ENCODE data around the gene FREM2.

The FREM2 gene

GRCh38 chr13:38862443-38862842 is 175.6 kb downstream of the FREM2 start:
- Histone ChIP-seq H2BK5ac (ENCODE audit: low read length) (no peak overlapping the region), H4K8ac (ENCODE audit: low read depth, low read length) (no peak overlapping the region), H2BK120ac (ENCODE audit: low read depth, low read length) (no peak overlapping the region), H3K36me3 (replicated peaks in 1 of 2; ENCODE audit: control insufficient read depth in 2 of 2, insufficient read depth in 2 of 2, low read length in 2 of 2) (peaks cover 0 to 4% of the 10 kb centered on the region in 2 donors), H3K4me3 (ENCODE audit: low read length in 2 of 2) (no peak overlapping the region), H2AK5ac (ENCODE audit: low read depth, low read length) (no peak overlapping the region), H3K27me3 (ENCODE audit: control insufficient read depth in 3 of 3, insufficient read depth in 3 of 3, low read depth in 1 of 3, low read length in 3 of 3) (no peaks in the 10 kb centered on the region), H3K18ac (ENCODE audit: low read length) (no peak overlapping the region), H3K23ac (ENCODE audit: low read depth, low read length, poor library complexity) (no peak overlapping the region), H3K27ac (replicated peaks; ENCODE audit: low read length) (no peak overlapping the region), H3K4me2 (ENCODE audit: insufficient read depth, low read length, poor library complexity, severe bottlenecking) (no peak overlapping the region), H3K4ac (ENCODE audit: low read length) (no peak overlapping the region), H2BK15ac (ENCODE audit: low read length) (no peak overlapping the region), H2AFZ (ENCODE audit: low read length) (no peak overlapping the region), H3K9ac (ENCODE audit: low read depth, low read length, poor library complexity) (no peak overlapping the region), H3K9me3 (replicated peaks in 1 of 2; ENCODE audit: control insufficient read depth in 2 of 2, insufficient read depth in 1 of 2, low read depth in 1 of 2, low read length in 2 of 2) (no peaks in the 10 kb centered on the region), H4K91ac (ENCODE audit: low read depth, low read length, poor library complexity) (no peak overlapping the region), H3K4me1 (ENCODE audit: control insufficient read depth in 2 of 2, insufficient read depth in 1 of 2, low read depth in 1 of 2, low read length in 2 of 2) (no peaks in the 10 kb centered on the region), H2BK12ac (ENCODE audit: low read length) (no peak overlapping the region), H3K79me1 (ENCODE audit: low read depth, low read length) (no peaks in the 10 kb centered on the region), H3K14ac (ENCODE audit: low read length) (no peak overlapping the region)
- no CpG with 5 or more reads among the region's 2 CpGs for WGBS, 2 donors (ENCODE audit: extremely low coverage in 2 of 2, insufficient read length in 2 of 2, insufficient replicate concordance in 1 of 2)
- DNase-seq (ENCODE audit: low spot score): no peak

- Histone ChIP-seq H3K4me1 (ENCODE audit: control insufficient read depth in 2 of 2, insufficient read depth in 1 of 2, low read depth in 1 of 2, low read length in 2 of 2) (no peaks in the 10 kb centered on the region), H3K4me2 (ENCODE audit: insufficient read depth, low read length, poor library complexity, severe bottlenecking) (no peak overlapping the region), H4K91ac (ENCODE audit: low read depth, low read length, poor library complexity) (no peak overlapping the region), H2BK12ac (ENCODE audit: low read length) (no peak overlapping the region), H3K27me3 (ENCODE audit: control insufficient read depth in 3 of 3, insufficient read depth in 3 of 3, low read depth in 1 of 3, low read length in 3 of 3) (no peaks in the 10 kb centered on the region), H3K14ac (ENCODE audit: low read length) (no peak overlapping the region), H3K23ac (ENCODE audit: low read depth, low read length, poor library complexity) (no peak overlapping the region), H3K27ac (replicated peaks; ENCODE audit: low read length) (no peak overlapping the region), H3K36me3 (replicated peaks in 1 of 2; ENCODE audit: control insufficient read depth in 2 of 2, insufficient read depth in 2 of 2, low read length in 2 of 2) (peaks cover 0 to 4% of the 10 kb centered on the region in 2 donors), H2AK5ac (ENCODE audit: low read depth, low read length) (no peak overlapping the region), H3K9ac (ENCODE audit: low read depth, low read length, poor library complexity) (no peak overlapping the region), H4K8ac (ENCODE audit: low read depth, low read length) (no peak overlapping the region), H2BK15ac (ENCODE audit: low read length) (no peak overlapping the region), H3K79me1 (ENCODE audit: low read depth, low read length) (no peaks in the 10 kb centered on the region), H3K18ac (ENCODE audit: low read length) (no peak overlapping the region), H2BK120ac (ENCODE audit: low read depth, low read length) (no peak overlapping the region), H2AFZ (ENCODE audit: low read length) (no peak overlapping the region), H3K4me3 (ENCODE audit: low read length in 2 of 2) (no peak overlapping the region), H3K4ac (ENCODE audit: low read length) (no peak overlapping the region), H3K9me3 (replicated peaks in 1 of 2; ENCODE audit: control insufficient read depth in 2 of 2, insufficient read depth in 1 of 2, low read depth in 1 of 2, low read length in 2 of 2) (no peaks in the 10 kb centered on the region), H2BK5ac (ENCODE audit: low read length) (no peak overlapping the region)
- WGBS, 2 donors (ENCODE audit: extremely low coverage in 2 of 2, insufficient read length in 2 of 2, insufficient replicate concordance in 1 of 2): no CpG with 5 or more reads among the region's 3 CpGs
- DNase-seq (ENCODE audit: low spot score): no peak
Observed at GRCh38 chr13:38863536-38863935, 176.7 kb downstream of the FREM2 start.

GRCh38 chr13:38866649-38867048 is 179.8 kb downstream of the FREM2 start:
- H3K18ac ChIP-seq (ENCODE audit: low read length): no peak overlapping the region
- H3K4ac ChIP-seq (ENCODE audit: low read length): no peak overlapping the region
- no peaks in the 10 kb centered on the region for H3K9me3 ChIP-seq (replicated peaks in 1 of 2; ENCODE audit: control insufficient read depth in 2 of 2, insufficient read depth in 1 of 2, low read depth in 1 of 2, low read length in 2 of 2)
- H2AFZ ChIP-seq (ENCODE audit: low read length): no peak overlapping the region
- no peak overlapping the region for H2BK15ac ChIP-seq (ENCODE audit: low read length)
- H3K27ac ChIP-seq (replicated peaks; ENCODE audit: low read length): no peak overlapping the region
- H2AK5ac ChIP-seq (ENCODE audit: low read depth, low read length): no peak overlapping the region
- no peaks in the 10 kb centered on the region for H3K4me1 ChIP-seq (ENCODE audit: control insufficient read depth in 2 of 2, insufficient read depth in 1 of 2, low read depth in 1 of 2, low read length in 2 of 2)
- H2BK12ac ChIP-seq (ENCODE audit: low read length): no peak overlapping the region
- H2BK120ac ChIP-seq (ENCODE audit: low read depth, low read length): no peak overlapping the region
- WGBS, 2 donors (ENCODE audit: extremely low coverage in 2 of 2, insufficient read length in 2 of 2, insufficient replicate concordance in 1 of 2): no CpG with 5 or more reads among the region's 1 CpG
- H4K91ac ChIP-seq (ENCODE audit: low read depth, low read length, poor library complexity): no peak overlapping the region
- H3K9ac ChIP-seq (ENCODE audit: low read depth, low read length, poor library complexity): no peak overlapping the region
- no peak overlapping the region for H3K4me2 ChIP-seq (ENCODE audit: insufficient read depth, low read length, poor library complexity, severe bottlenecking)
- H3K14ac ChIP-seq (ENCODE audit: low read length): no peak overlapping the region
- no peak overlapping the region for H2BK5ac ChIP-seq (ENCODE audit: low read length)
- no peaks in the 10 kb centered on the region for H3K27me3 ChIP-seq (ENCODE audit: control insufficient read depth in 3 of 3, insufficient read depth in 3 of 3, low read depth in 1 of 3, low read length in 3 of 3)
- no peak overlapping the region for H4K8ac ChIP-seq (ENCODE audit: low read depth, low read length)
- H3K79me1 ChIP-seq (ENCODE audit: low read depth, low read length): no peaks in the 10 kb centered on the region
- H3K23ac ChIP-seq (ENCODE audit: low read depth, low read length, poor library complexity): no peak overlapping the region
- no peak overlapping the region for H3K4me3 ChIP-seq (ENCODE audit: low read length in 2 of 2)
- no peaks in the 10 kb centered on the region for H3K36me3 ChIP-seq (replicated peaks in 1 of 2; ENCODE audit: control insufficient read depth in 2 of 2, insufficient read depth in 2 of 2, low read length in 2 of 2)
- no peak for DNase-seq (ENCODE audit: low spot score)

- Histone ChIP-seq H2BK12ac (ENCODE audit: low read length) (no peak overlapping the region), H2BK5ac (ENCODE audit: low read length) (no peak overlapping the region), H3K27me3 (ENCODE audit: control insufficient read depth in 3 of 3, insufficient read depth in 3 of 3, low read depth in 1 of 3, low read length in 3 of 3) (no peaks in the 10 kb centered on the region), H3K4me2 (ENCODE audit: insufficient read depth, low read length, poor library complexity, severe bottlenecking) (no peak overlapping the region), H3K79me1 (ENCODE audit: low read depth, low read length) (no peaks in the 10 kb centered on the region), H3K4ac (ENCODE audit: low read length) (no peak overlapping the region), H2AFZ (ENCODE audit: low read length) (no peak overlapping the region), H4K8ac (ENCODE audit: low read depth, low read length) (no peak overlapping the region), H3K36me3 (replicated peaks in 1 of 2; ENCODE audit: control insufficient read depth in 2 of 2, insufficient read depth in 2 of 2, low read length in 2 of 2) (no peaks in the 10 kb centered on the region), H3K9ac (ENCODE audit: low read depth, low read length, poor library complexity) (no peak overlapping the region), H2BK15ac (ENCODE audit: low read length) (no peak overlapping the region), H4K91ac (ENCODE audit: low read depth, low read length, poor library complexity) (no peak overlapping the region), H2AK5ac (ENCODE audit: low read depth, low read length) (no peak overlapping the region), H3K4me3 (ENCODE audit: low read length in 2 of 2) (no peak overlapping the region), H3K27ac (replicated peaks; ENCODE audit: low read length) (no peak overlapping the region), H3K4me1 (ENCODE audit: control insufficient read depth in 2 of 2, insufficient read depth in 1 of 2, low read depth in 1 of 2, low read length in 2 of 2) (no peaks in the 10 kb centered on the region), H3K14ac (ENCODE audit: low read length) (no peak overlapping the region), H3K9me3 (replicated peaks in 1 of 2; ENCODE audit: control insufficient read depth in 2 of 2, insufficient read depth in 1 of 2, low read depth in 1 of 2, low read length in 2 of 2) (no peaks in the 10 kb centered on the region), H3K23ac (ENCODE audit: low read depth, low read length, poor library complexity) (no peak overlapping the region), H2BK120ac (ENCODE audit: low read depth, low read length) (no peak overlapping the region), H3K18ac (ENCODE audit: low read length) (no peak overlapping the region)
- WGBS, 2 donors (ENCODE audit: extremely low coverage in 2 of 2, insufficient read length in 2 of 2, insufficient replicate concordance in 1 of 2): no CpG with 5 or more reads among the region's 3 CpGs
- DNase-seq (ENCODE audit: low spot score): no peak
Observed at GRCh38 chr13:38868399-38868798, 181.5 kb downstream of the FREM2 start.
